OCI-LY7 (cell line): ENCODE data around the gene KCND3. TPM values are rescaled to one million over a fixed set of nuclear protein-coding genes. Genes with fewer than 3 reads are reported as not detected.

ENCODE experiments used
- BruUV-seq: library from RNA; stranded (reverse); fragments of 400-500 nt; replicated peaks from 2 replicates; lab custom pipeline; 2021; lab: Mats Ljungman, UMichigan
- CTCF ChIA-PET: fragments of 300-600 bp; sonication (Branson Sonifier 250); formaldehyde crosslinking; loops from one replicate; lab custom pipeline; 2022; ENCODE audit warnings: antibody characterized with exemption; ENCODE audit not compliant: unreplicated experiment; lab: Charles Lee
- POLR2A ChIA-PET: fragments of 300-600 bp; sonication (Branson Sonifier 250); formaldehyde crosslinking; loops from one replicate; lab custom pipeline; 2022; ENCODE audit warnings: antibody characterized with exemption; lab: Charles Lee
- DNase-seq: peaks from one replicate; pipeline ENCODE4 v3.0.0-alpha.2; 2015; ENCODE audit warnings: low spot score
- H2AFZ ChIP-seq: fragments of 200-600 bp; sonication (generic), shearing (Covaris generic); 2 replicates; pipeline ENCODE4 v1.6.1; 2014; ENCODE audit warnings: mild to moderate bottlenecking, antibody characterized with exemption, low read length, moderate library complexity
- H3K27ac ChIP-seq: fragments of 200-600 bp; sonication (generic); 2 replicates; pipeline ENCODE4 v1.5.1; 2014; ENCODE audit warnings: mixed run types, low read depth, mild to moderate bottlenecking, moderate library complexity, low read length, inconsistent platforms; ENCODE audit not compliant: poor library complexity, severe bottlenecking
- H3K36me3 ChIP-seq: fragments of 200-600 bp; sonication (generic); 2 replicates; pipeline ENCODE4 v1.6.1; 2014; ENCODE audit warnings: mild to moderate bottlenecking, antibody characterized with exemption, low read length, moderate library complexity, mixed read lengths; ENCODE audit not compliant: insufficient read depth
- H3K4me1 ChIP-seq: fragments of 200-600 bp; sonication (generic); 2 replicates; pipeline ENCODE4 v1.5.1; 2014; ENCODE audit warnings: mild to moderate bottlenecking, low read length; ENCODE audit not compliant: insufficient read depth, poor library complexity, severe bottlenecking
- H3K4me2 ChIP-seq: fragments of 200-600 bp; sonication (generic); 2 replicates; pipeline ENCODE4 v1.6.1; 2014; ENCODE audit warnings: mild to moderate bottlenecking, low read length
- H3K4me3 ChIP-seq: fragments of 200-600 bp; sonication (generic); 2 replicates; pipeline ENCODE4 v1.5.1; 2014; ENCODE audit warnings: mild to moderate bottlenecking, low read depth, low read length; ENCODE audit not compliant: poor library complexity, severe bottlenecking
- H3K79me2 ChIP-seq: fragments of 200-600 bp; sonication (generic); 2 replicates; pipeline ENCODE4 v1.6.1; 2016; ENCODE audit warnings: low read depth, mild to moderate bottlenecking, low read length, moderate library complexity, mixed read lengths; ENCODE audit not compliant: insufficient read depth
- H3K9me2 ChIP-seq: fragments of 200-600 bp; sonication (generic); 2 replicates; pipeline ENCODE4 v1.6.1; 2016; ENCODE audit warnings: mild to moderate bottlenecking, low read length, mixed read lengths; ENCODE audit not compliant: insufficient read depth
- H3K9me3 ChIP-seq: fragments of 200-600 bp; sonication (generic); 2 replicates; pipeline ENCODE4 v1.6.1; 2014; ENCODE audit warnings: mild to moderate bottlenecking, mixed run types, low read length, mixed read lengths
- H4K20me1 ChIP-seq: fragments of 200-600 bp; sonication (generic); 2 replicates; pipeline ENCODE4 v1.6.1; 2014; ENCODE audit warnings: mild to moderate bottlenecking, antibody characterized with exemption, low read length, moderate library complexity, mixed read lengths; ENCODE audit not compliant: insufficient read depth
- CTCF ChIP-seq: fragments of 200-600 bp; sonication (generic); conservative IDR thresholded peaks from 2 replicates; pipeline ENCODE4 v1.5.1; 2014; ENCODE audit warnings: mild to moderate bottlenecking, antibody characterized with exemption, low read length, moderate library complexity, mixed read lengths
- EZH2phosphoT487 ChIP-seq: fragments of 200-600 bp; sonication (generic); IDR thresholded peaks from 2 replicates; pipeline ENCODE4 v1.6.1; 2018; ENCODE audit warnings: low read depth, borderline replicate concordance, mild to moderate bottlenecking, mixed run types, antibody characterized with exemption, low read length, moderate library complexity, mixed read lengths
- intact Hi-C: fragments of 100-400 bp; cut with micrococcal nuclease; formaldehyde crosslinking; loops from one replicate; pipeline ENCODE4 v1.10.0; 2022; ENCODE audit not compliant: unreplicated experiment
- total RNA-seq, 2 experiments: library from RNA; depleted of rRNA in 1 of 2; stranded (reverse); fragments of >200 nt in 1 of 2; shearing (Covaris generic) in 1 of 2; gene quantifications; 2 replicates each; pipeline ENCODE4 v1.2.3, GENCODE V29; 2014 to 2022

Gene KCND3
- total RNA-seq, 2 experiments from 2014 or later, result not detected

GRCh38 chr1:111963985-111964738, 25.3 kb downstream of the KCND3 start:
- H3K36me3 ChIP-seq, result no peaks in the 10 kb centered on the region
- POLR2A ChIA-PET, result interaction anchor here (0.6 kb wide), 1 partner anchor 11 kb away, joined by 3 read pairs; no protein-coding TSS in a partner anchor
- DNase-seq, result no peak
- no peak overlapping the region for H3K4me3 ChIP-seq
- TF ChIP-seq EZH2phosphoT487, result no peak
- TF ChIP-seq CTCF, result no peak
- no peaks in the 10 kb centered on the region for H3K9me3 ChIP-seq
- H3K79me2 ChIP-seq, result no peaks in the 10 kb centered on the region
- H3K4me1 ChIP-seq, result no peaks in the 10 kb centered on the region
- H4K20me1 ChIP-seq, result no peaks in the 10 kb centered on the region
- intact Hi-C loops, result no loop called here
- H3K4me2 ChIP-seq, result no peak overlapping the region
- BruUV-seq, result no TSS peak
- H3K9me2 ChIP-seq, result no peaks in the 10 kb centered on the region
- CTCF ChIA-PET, result no interaction called here
- H2AFZ ChIP-seq, result no peak overlapping the region
- H3K27ac ChIP-seq, result no peak overlapping the region

GRCh38 chr1:111961773-111962565, 27.5 kb downstream of the KCND3 start:
- DNase-seq, result no peak
- Histone ChIP-seq H2AFZ (no peak overlapping the region), H3K4me1 (no peaks in the 10 kb centered on the region), H4K20me1 (no peaks in the 10 kb centered on the region), H3K79me2 (no peaks in the 10 kb centered on the region), H3K4me2 (no peak overlapping the region), H3K9me3 (no peaks in the 10 kb centered on the region), H3K4me3 (no peak overlapping the region), H3K36me3 (no peaks in the 10 kb centered on the region), H3K9me2 (no peaks in the 10 kb centered on the region), H3K27ac (no peak overlapping the region)
- ChIA-PET POLR2A (no interaction called here), CTCF (no interaction called here)
- intact Hi-C loops, result no loop called here
- no peak for TF ChIP-seq CTCF
- no peak for TF ChIP-seq EZH2phosphoT487
- no TSS peak for BruUV-seq

- Histone ChIP-seq H3K27ac (no peak overlapping the region), H3K9me2 (no peaks in the 10 kb centered on the region), H4K20me1 (no peaks in the 10 kb centered on the region), H3K79me2 (no peaks in the 10 kb centered on the region), H2AFZ (no peak overlapping the region), H3K9me3 (no peaks in the 10 kb centered on the region), H3K4me1 (no peaks in the 10 kb centered on the region), H3K4me3 (no peak overlapping the region), H3K4me2 (no peak overlapping the region), H3K36me3 (no peaks in the 10 kb centered on the region)
- CTCF ChIA-PET, result no interaction called here
- intact Hi-C loops, result no loop called here
- POLR2A ChIA-PET, result no interaction called here
- DNase-seq, result no peak
- TF ChIP-seq EZH2phosphoT487 (no peak), CTCF (no peak)
- BruUV-seq, result no TSS peak
These were observed 28.5 kb downstream of the KCND3 start for GRCh38 chr1:111961016-111961415.
